Upper lobe of right lung (tissue), 1 donor: ENCODE data around the gene ZNF446. TPM values are rescaled to one million over a fixed set of nuclear protein-coding genes. Genes with fewer than 3 reads are reported as not detected.

ENCODE experiments used
- ATAC-seq: fragments of 200-7000 bp; cut with Tn5 transposase; one replicate; pipeline ENCODE4 v1.9.1; 2020; ENCODE audit warnings: mild to moderate bottlenecking, moderate library complexity
- DNase-seq: peaks from one replicate; pipeline ENCODE4 v3.0.0-alpha.2; 2020
- H3K27ac ChIP-seq: fragments of 200-600 bp; one replicate; pipeline ENCODE4 v1.8.0; 2022
- H3K27me3 ChIP-seq: fragments of 200-600 bp; one replicate; pipeline ENCODE4 v1.8.0; 2022; ENCODE audit warnings: mild to moderate bottlenecking
- H3K36me3 ChIP-seq: fragments of 200-600 bp; one replicate; pipeline ENCODE4 v1.8.0; 2022
- H3K4me1 ChIP-seq: fragments of 200-600 bp; one replicate; pipeline ENCODE4 v1.8.0; 2022
- H3K4me3 ChIP-seq: fragments of 200-600 bp; one replicate; pipeline ENCODE4 v1.8.0; 2022; ENCODE audit warnings: mild to moderate bottlenecking
- H3K9me3 ChIP-seq: fragments of 200-600 bp; one replicate; pipeline ENCODE4 v1.8.0; 2022
- intact Hi-C: fragments of 100-400 bp; cut with DNase I; formaldehyde crosslinking; loops from one replicate; pipeline ENCODE4 v1.11.0; 2022
- total RNA-seq: library from RNA; stranded (reverse); fragmentation: NEBNext Ultra II Directional; extraction: Animal tissue kit (Norgen Biotek cat#: 25700); gene quantifications from one replicate; pipeline ENCODE4 v1.2.1, GENCODE V29; 2021
- TF ChIP-seq, protein P1 (sequence below): fragments of 200-600 bp; IDR thresholded peaks from one replicate; pipeline ENCODE4 v1.8.0; 2022; ENCODE audit warnings: antibody characterized with exemption
- donor health status: DM: no; HTN: yes; CAD: no; lungs with severe emphysema.

ZNF446 gene
- total RNA-seq, 1 donor from 2014 or later = 8.8 TPM

DNA sequence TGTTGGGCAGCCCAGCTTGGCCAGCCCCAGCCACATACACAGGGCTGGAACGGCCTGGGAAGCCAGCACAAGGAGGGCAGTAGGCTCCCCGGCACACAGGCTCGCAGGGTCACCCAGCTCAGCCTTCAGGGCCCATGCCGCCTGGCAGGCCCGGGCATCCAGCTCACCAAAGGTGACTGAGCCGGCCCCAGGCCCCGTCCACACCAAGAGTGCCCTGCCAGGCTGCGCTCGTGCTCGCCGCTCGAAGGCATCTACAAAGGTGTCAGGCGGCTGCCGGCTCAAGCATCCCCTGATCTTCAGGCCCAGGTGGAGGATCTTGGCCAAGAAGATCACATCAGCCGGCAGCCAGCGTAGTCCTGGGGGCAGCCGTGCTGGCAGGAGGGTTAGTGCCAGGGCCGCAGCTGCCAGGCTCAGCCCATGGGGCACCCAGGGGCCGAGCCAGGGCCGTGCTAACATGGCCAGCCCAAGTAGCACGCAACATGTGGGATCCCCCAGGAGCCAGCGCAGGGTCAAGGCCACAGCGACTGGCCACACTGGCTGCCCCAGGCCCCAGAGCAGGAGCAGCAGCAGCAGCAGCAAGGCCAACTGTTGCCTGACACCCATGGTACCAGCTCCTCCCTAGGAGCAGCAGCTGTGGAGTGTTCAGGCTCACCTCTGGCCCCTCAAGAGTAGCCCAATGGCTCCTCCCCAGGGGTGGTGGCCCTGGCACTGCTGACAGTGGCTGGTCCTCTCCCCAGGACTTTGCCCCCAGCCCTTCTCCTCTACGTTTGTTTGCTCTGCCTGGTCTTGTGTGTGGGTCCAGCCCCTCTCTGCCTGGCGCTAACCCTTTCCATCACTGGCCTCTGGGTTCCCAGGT, 35.4 kb downstream of the ZNF446 start, which contains the start of gene SLC27A5:
Gene SLC27A5 (minus strand): TSS at position 640 of the 856 bp plus-strand sequence. CDS start 37 bp downstream, at position 603.
- no peak within 1 kb of the TSS for H3K4me3 ChIP-seq
- ATAC-seq = no peak
- H3K36me3 ChIP-seq = peaks cover 11% of the 10 kb centered on the region
- DNase-seq = no peak
- peaks cover 15% of the 10 kb centered on the region for H3K4me1 ChIP-seq
- no peaks in the 10 kb centered on the region for H3K27me3 ChIP-seq
- intact Hi-C loops = no loop called here
- no peak within 1 kb of the TSS for H3K27ac ChIP-seq
- TF ChIP-seq, protein P1, sequence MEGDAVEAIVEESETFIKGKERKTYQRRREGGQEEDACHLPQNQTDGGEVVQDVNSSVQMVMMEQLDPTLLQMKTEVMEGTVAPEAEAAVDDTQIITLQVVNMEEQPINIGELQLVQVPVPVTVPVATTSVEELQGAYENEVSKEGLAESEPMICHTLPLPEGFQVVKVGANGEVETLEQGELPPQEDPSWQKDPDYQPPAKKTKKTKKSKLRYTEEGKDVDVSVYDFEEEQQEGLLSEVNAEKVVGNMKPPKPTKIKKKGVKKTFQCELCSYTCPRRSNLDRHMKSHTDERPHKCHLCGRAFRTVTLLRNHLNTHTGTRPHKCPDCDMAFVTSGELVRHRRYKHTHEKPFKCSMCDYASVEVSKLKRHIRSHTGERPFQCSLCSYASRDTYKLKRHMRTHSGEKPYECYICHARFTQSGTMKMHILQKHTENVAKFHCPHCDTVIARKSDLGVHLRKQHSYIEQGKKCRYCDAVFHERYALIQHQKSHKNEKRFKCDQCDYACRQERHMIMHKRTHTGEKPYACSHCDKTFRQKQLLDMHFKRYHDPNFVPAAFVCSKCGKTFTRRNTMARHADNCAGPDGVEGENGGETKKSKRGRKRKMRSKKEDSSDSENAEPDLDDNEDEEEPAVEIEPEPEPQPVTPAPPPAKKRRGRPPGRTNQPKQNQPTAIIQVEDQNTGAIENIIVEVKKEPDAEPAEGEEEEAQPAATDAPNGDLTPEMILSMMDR = no peak
- no peaks in the 10 kb centered on the region for H3K9me3 ChIP-seq

DNA sequence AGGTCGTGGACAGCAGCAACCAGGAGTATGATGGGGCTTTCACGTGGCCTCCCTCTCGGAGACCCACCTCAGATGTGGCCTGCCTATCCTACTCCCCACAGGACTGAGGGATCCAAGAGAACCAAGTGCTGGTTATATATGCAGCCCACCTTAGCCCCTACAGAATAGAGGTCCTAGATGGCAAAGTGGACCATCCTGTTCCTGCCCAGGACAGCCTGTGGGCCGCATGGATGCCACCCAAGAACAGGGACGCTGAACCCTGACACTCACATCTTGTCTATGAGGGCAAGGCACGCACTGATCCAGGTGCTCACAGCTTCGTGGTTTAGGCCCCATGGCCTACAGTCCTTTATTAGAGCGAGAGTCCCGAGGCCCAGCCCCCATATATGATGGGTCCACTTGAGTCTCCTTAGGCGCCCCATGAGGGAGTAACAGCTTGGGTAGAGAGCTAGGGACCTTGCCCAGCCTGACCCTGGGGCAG, 37.1 kb downstream of the ZNF446 start:
- H3K9me3 ChIP-seq = no peaks in the 10 kb centered on the region
- H3K27ac ChIP-seq = peak overlapping the region; percentile 66
- intact Hi-C loops = no loop called here
- no peaks in the 10 kb centered on the region for H3K27me3 ChIP-seq
- TF ChIP-seq, protein P1 = no peak
- peaks cover 20% of the 10 kb centered on the region for H3K4me1 ChIP-seq
- peaks cover 20% of the 10 kb centered on the region for H3K36me3 ChIP-seq
- H3K4me3 ChIP-seq = no peak overlapping the region
- no peak for ATAC-seq
- DNase-seq = no peak

DNA sequence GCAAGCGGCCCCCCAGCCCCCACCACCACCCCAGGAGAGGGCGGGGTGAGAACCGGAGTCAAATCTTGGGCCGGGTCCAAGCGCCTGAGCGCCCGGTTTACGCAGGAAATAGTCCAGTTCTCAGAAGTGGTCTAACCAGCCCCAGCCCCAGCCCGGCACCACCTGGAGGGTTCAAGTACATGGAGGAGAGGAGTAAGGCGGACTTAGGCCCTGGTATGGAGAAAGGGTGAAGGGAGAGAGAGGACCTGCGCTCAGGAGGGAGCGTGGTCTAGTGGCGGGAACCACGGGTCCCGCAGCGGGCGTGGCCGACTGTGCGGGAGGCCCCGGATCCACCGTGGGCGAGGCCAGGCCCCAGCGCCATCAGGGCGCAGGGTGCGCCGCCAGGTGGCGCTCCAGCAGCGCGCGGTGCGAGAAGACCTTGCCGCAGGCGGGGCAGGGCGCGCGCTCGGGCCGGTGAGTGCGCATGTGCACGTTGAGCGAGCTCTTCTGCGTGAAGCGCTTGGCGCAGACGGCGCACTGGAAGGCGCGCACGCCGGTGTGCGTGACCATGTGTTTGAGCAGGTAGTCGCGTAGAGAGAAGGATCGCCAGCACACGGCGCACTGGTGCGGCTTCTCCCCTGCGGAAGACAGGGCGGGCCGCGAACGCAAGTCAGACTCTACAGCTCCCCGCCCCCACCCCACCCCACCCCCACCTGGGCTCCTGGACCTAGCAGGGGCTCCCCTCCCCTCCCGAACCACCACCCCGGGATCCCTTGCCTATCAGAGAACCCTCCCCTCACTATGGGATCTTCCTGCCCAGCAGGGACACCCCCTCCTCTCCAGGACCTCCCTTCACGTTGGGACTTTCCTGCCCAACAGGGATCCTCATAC, 37.8 kb downstream of the ZNF446 start:
- H3K4me3 ChIP-seq = peak overlapping the region; percentile 44
- DNase-seq (peak; percentile 97), ATAC-seq (peak; percentile 95)
- intact Hi-C loops = no loop called here
- peaks cover 25% of the 10 kb centered on the region for H3K4me1 ChIP-seq
- peaks cover 20% of the 10 kb centered on the region for H3K36me3 ChIP-seq
- H3K27ac ChIP-seq = peak overlapping the region; percentile 66
- no peaks in the 10 kb centered on the region for H3K27me3 ChIP-seq
- no peaks in the 10 kb centered on the region for H3K9me3 ChIP-seq
- TF ChIP-seq, protein P1 = peak; percentile 92

DNA sequence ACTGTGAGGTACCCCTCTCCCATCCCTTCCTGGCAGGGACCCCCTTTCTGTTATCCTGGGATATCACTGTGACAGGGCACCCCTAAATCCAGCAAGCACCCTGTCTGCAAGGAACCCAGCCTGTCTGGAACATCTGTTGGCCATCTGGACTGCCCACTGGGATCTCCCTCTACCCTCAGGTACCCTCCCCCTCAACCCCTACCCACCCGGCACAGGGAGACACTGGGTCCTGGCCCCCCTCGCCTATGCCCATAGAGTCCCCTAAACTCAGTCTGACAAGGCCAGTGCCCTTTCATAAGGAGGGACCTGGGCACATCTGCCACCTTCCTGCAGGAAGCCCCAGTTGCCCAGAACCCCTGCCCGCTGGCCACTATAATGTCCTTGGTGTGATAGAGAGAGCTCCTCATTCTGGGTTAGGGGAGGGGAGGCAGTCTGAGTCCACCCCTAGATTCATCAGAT, 38.4 kb downstream of the ZNF446 start:
- ATAC-seq = no peak
- intact Hi-C loops = no loop called here
- Histone ChIP-seq H3K4me3 (peak overlapping the region; percentile 44), H3K36me3 (peaks cover 20% of the 10 kb centered on the region), H3K4me1 (peaks cover 25% of the 10 kb centered on the region), H3K27me3 (no peaks in the 10 kb centered on the region), H3K27ac (peak overlapping the region; percentile 66), H3K9me3 (no peaks in the 10 kb centered on the region)
- TF ChIP-seq, protein P1 = no peak
- no peak for DNase-seq

DNA sequence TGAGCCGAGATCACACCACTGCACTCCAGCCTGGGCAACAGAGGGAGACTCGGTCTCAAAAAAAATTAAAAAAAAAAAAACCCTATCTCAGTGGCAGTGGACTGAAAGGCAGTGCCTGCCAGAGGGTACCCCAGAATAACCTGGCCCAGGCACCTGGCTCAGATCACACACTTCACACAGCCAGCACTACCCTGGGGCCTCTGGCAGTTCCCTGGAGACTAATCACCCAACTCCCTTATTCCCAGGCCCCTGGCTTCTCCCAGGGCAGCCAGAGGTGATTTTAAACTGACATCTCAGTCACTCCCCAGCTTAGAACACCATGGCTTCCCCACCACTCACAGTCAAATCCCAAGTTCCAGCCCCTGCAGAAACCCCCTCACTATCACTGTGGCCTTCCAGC, 39.1 kb downstream of the ZNF446 start:
- Histone ChIP-seq H3K27me3 (no peaks in the 10 kb centered on the region), H3K27ac (no peak overlapping the region), H3K4me3 (no peak overlapping the region), H3K36me3 (peaks cover 20% of the 10 kb centered on the region), H3K4me1 (peaks cover 26% of the 10 kb centered on the region), H3K9me3 (no peaks in the 10 kb centered on the region)
- DNase-seq (no peak), ATAC-seq (no peak)
- intact Hi-C loops = no loop called here
- TF ChIP-seq, protein P1 = no peak
